ENCODE results near the gene CLEC4E. TPM values are rescaled to one million over a fixed set of nuclear protein-coding genes. Genes with fewer than 3 reads are reported as not detected.
"Not testable (repeated sequence)": the region's sequence is repeated elsewhere in the genome, so short reads cannot be mapped to it uniquely, and the experiment has no call there.

Gene CLEC4E, protein sequence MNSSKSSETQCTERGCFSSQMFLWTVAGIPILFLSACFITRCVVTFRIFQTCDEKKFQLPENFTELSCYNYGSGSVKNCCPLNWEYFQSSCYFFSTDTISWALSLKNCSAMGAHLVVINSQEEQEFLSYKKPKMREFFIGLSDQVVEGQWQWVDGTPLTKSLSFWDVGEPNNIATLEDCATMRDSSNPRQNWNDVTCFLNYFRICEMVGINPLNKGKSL
- not detected for polyA plus RNA-seq (2013, experiment 1 of 2)
- not detected for polyA plus RNA-seq (2013, experiment 2 of 2)

DNA sequence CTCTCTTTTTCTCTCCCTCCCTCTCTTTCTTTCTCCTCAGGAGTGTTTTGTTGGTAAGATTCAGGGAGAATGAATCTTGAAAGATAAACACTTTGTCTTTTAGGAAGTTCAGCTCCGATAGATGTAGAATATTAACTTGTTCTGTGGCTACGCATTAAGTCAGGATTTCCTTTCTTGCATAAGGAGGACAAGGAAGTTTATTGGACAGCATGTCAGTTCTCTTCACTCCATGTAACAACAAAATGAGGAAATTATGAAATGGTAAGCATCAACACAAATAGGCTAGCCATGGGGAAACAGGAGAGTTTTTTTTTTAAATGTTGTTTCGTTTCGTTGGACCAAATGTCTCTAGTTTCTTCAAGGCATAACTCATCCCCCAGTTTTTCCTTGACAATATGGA lies at the start of gene CLEC4E:
Gene CLEC4E (minus strand): TSS at position 75 of the 400 bp plus-strand sequence. CDS start 108 bp downstream, outside the sequence.
- not testable (repeated sequence) for H2BK15ac ChIP-seq (ENCODE audit: low read depth, poor library complexity, severe bottlenecking); H3K4ac ChIP-seq (ENCODE audit: low read depth in 1 of 2, low read length in 2 of 2); H3K18ac ChIP-seq (ENCODE audit: low read depth in 1 of 2, low read length in 2 of 2); H2BK120ac ChIP-seq (ENCODE audit: low read depth, low read length); H3K36me3 ChIP-seq (ENCODE audit: control insufficient read depth in 1 of 2, insufficient read depth in 2 of 2, low read depth in 1 of 2, low read length in 2 of 2); H3K4me1 ChIP-seq (ENCODE audit: control insufficient read depth, insufficient read depth, low read depth, low read length); H3K9ac ChIP-seq (ENCODE audit: low read length); H2BK12ac ChIP-seq (ENCODE audit: low read length in 2 of 2); H3K4me2 ChIP-seq (ENCODE audit: low read length, poor library complexity, severe bottlenecking); H3K79me1 ChIP-seq (replicated peaks; ENCODE audit: low read length, poor library complexity, severe bottlenecking); H2AFZ ChIP-seq (ENCODE audit: low read depth, low read length); H4K91ac ChIP-seq (ENCODE audit: low read length); H3K23ac ChIP-seq (ENCODE audit: low read length in 2 of 2); DNase-seq; H3K14ac ChIP-seq (ENCODE audit: low read length in 2 of 2); H3K4me3 ChIP-seq (ENCODE audit: insufficient read depth in 1 of 2, low read depth in 1 of 2, low read length in 2 of 2); H3K9me3 ChIP-seq (ENCODE audit: control insufficient read depth, low read length); H2BK5ac ChIP-seq (ENCODE audit: low read depth, low read length, poor library complexity, severe bottlenecking); H4K8ac ChIP-seq (ENCODE audit: low read length)
- WGBS, result 95% methylated on average over 2 of the region's 4 CpGs
- H3K27ac ChIP-seq (ENCODE audit: low read length, poor library complexity, severe bottlenecking), result peak within 1 kb of the TSS; percentile 64
- H3K27me3 ChIP-seq (ENCODE audit: control insufficient read depth in 1 of 2, insufficient read depth in 1 of 2, low read length in 2 of 2), result peaks cover 0 to 30% of the 10 kb centered on the region in 2 experiments
- H2AK5ac ChIP-seq (ENCODE audit: low read length, severe bottlenecking), result peak within 1 kb of the TSS; percentile 69

DNA sequence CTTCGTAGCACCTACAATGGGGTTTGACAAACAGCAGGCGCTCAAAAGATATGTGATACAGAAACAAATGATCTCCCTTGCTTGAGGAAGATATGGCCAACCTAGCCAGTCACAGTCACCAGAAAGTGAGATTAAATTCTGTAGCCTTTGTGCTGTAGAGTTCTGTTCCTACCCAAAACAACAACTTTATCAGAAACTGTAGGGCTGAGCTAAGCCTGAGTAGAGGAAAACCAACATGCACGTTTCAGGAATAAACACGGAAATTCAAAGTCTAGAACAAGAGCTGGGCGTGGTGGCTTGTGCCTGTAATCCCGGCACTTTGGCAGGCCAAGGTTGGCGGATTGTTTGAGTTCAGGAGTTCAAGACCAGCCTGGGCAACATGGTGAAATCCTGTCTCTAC lies 49.0 kb upstream of the CLEC4E start:
- Histone ChIP-seq H2AK5ac (ENCODE audit: low read length, severe bottlenecking) (no peak overlapping the region), H2BK12ac (ENCODE audit: low read length in 2 of 2) (no peak overlapping the region), H3K4me3 (ENCODE audit: insufficient read depth in 1 of 2, low read depth in 1 of 2, low read length in 2 of 2) (no peak overlapping the region), H2AFZ (ENCODE audit: low read depth, low read length) (no peak overlapping the region), H3K14ac (ENCODE audit: low read length in 2 of 2) (no peak overlapping the region), H3K18ac (ENCODE audit: low read depth in 1 of 2, low read length in 2 of 2) (no peak overlapping the region), H3K9me3 (ENCODE audit: control insufficient read depth, low read length) (no peaks in the 10 kb centered on the region), H3K27ac (ENCODE audit: low read length, poor library complexity, severe bottlenecking) (no peak overlapping the region), H2BK5ac (ENCODE audit: low read depth, low read length, poor library complexity, severe bottlenecking) (no peak overlapping the region), H3K23ac (ENCODE audit: low read length in 2 of 2) (no peak overlapping the region), H2BK120ac (ENCODE audit: low read depth, low read length) (no peak overlapping the region), H3K27me3 (ENCODE audit: control insufficient read depth in 1 of 2, insufficient read depth in 1 of 2, low read length in 2 of 2) (peaks cover 0 to 3% of the 10 kb centered on the region in 2 experiments), H3K4me1 (ENCODE audit: control insufficient read depth, insufficient read depth, low read depth, low read length) (no peaks in the 10 kb centered on the region), H3K4me2 (ENCODE audit: low read length, poor library complexity, severe bottlenecking) (no peak overlapping the region), H3K9ac (ENCODE audit: low read length) (no peak overlapping the region), H3K36me3 (ENCODE audit: control insufficient read depth in 1 of 2, insufficient read depth in 2 of 2, low read depth in 1 of 2, low read length in 2 of 2) (no peaks in the 10 kb centered on the region), H3K79me1 (replicated peaks; ENCODE audit: low read length, poor library complexity, severe bottlenecking) (no peaks in the 10 kb centered on the region), H2BK15ac (ENCODE audit: low read depth, poor library complexity, severe bottlenecking) (no peak overlapping the region), H3K4ac (ENCODE audit: low read depth in 1 of 2, low read length in 2 of 2) (no peak overlapping the region), H4K91ac (ENCODE audit: low read length) (no peak overlapping the region), H4K8ac (ENCODE audit: low read length) (no peak overlapping the region)
- DNase-seq, result no peak
- 92% methylated on average over 7 of the region's 7 CpGs for WGBS

DNA sequence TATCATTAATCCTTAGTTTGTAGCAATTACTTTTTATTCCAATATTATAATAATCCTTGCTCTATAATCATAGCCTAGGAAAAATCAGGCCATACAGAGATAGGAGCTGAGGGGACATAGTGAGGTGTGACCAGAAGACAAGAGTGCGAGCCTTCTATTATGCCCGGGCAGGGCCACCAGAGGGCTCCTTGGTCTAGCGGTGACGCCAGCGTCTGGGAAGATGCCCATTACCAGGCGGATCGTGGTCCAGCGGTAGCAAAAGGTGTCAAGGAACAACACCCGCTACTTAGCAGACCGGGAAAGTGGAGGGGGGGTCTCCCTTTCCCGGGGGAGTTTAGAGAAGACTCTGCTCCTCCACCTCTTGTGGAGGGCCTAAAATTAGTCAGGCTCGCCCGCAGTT lies 43.8 kb upstream of the CLEC4E start:
- H3K27ac ChIP-seq (ENCODE audit: low read length, poor library complexity, severe bottlenecking); H3K4ac ChIP-seq (ENCODE audit: low read depth in 1 of 2, low read length in 2 of 2); H2BK15ac ChIP-seq (ENCODE audit: low read depth, poor library complexity, severe bottlenecking); H3K14ac ChIP-seq (ENCODE audit: low read length in 2 of 2); H4K91ac ChIP-seq (ENCODE audit: low read length); H2BK5ac ChIP-seq (ENCODE audit: low read depth, low read length, poor library complexity, severe bottlenecking); H3K9ac ChIP-seq (ENCODE audit: low read length); H3K27me3 ChIP-seq (ENCODE audit: control insufficient read depth in 1 of 2, insufficient read depth in 1 of 2, low read length in 2 of 2); H2BK120ac ChIP-seq (ENCODE audit: low read depth, low read length); H3K9me3 ChIP-seq (ENCODE audit: control insufficient read depth, low read length); H3K23ac ChIP-seq (ENCODE audit: low read length in 2 of 2); H2AFZ ChIP-seq (ENCODE audit: low read depth, low read length); H2BK12ac ChIP-seq (ENCODE audit: low read length in 2 of 2); H3K4me2 ChIP-seq (ENCODE audit: low read length, poor library complexity, severe bottlenecking); H3K18ac ChIP-seq (ENCODE audit: low read depth in 1 of 2, low read length in 2 of 2); H3K79me1 ChIP-seq (replicated peaks; ENCODE audit: low read length, poor library complexity, severe bottlenecking); DNase-seq; H3K36me3 ChIP-seq (ENCODE audit: control insufficient read depth in 1 of 2, insufficient read depth in 2 of 2, low read depth in 1 of 2, low read length in 2 of 2); H4K8ac ChIP-seq (ENCODE audit: low read length); H2AK5ac ChIP-seq (ENCODE audit: low read length, severe bottlenecking); H3K4me3 ChIP-seq (ENCODE audit: insufficient read depth in 1 of 2, low read depth in 1 of 2, low read length in 2 of 2); H3K4me1 ChIP-seq (ENCODE audit: control insufficient read depth, insufficient read depth, low read depth, low read length): not testable (repeated sequence)
- WGBS, result 89% methylated on average over 13 of the region's 13 CpGs

DNA sequence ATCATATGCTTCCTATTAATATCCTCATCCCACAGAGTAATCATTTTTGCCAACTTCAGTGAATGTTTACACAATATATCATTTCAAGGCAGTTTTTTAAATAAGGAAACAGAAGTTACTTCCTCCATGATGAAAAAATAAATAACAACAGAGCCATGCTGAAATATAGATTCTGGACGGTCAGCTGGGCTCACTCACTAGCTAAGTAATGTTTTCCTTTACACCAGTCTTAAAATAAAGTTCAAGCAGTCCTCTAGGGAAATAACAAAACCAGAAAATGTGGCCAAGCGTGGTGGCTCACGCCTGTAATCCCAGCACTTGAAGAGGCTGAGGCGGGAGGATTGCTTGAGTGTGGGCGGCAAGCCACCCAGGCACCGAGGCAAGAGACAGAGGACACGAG lies 43.3 kb upstream of the CLEC4E start:
- Histone ChIP-seq H3K4ac (ENCODE audit: low read depth in 1 of 2, low read length in 2 of 2) (no peak overlapping the region), H3K27me3 (ENCODE audit: control insufficient read depth in 1 of 2, insufficient read depth in 1 of 2, low read length in 2 of 2) (no peaks in the 10 kb centered on the region), H3K14ac (ENCODE audit: low read length in 2 of 2) (no peak overlapping the region), H3K79me1 (replicated peaks; ENCODE audit: low read length, poor library complexity, severe bottlenecking) (no peaks in the 10 kb centered on the region), H4K91ac (ENCODE audit: low read length) (no peak overlapping the region), H3K9ac (ENCODE audit: low read length) (peak overlapping the region; percentile 14), H3K4me1 (ENCODE audit: control insufficient read depth, insufficient read depth, low read depth, low read length) (peaks cover 2% of the 10 kb centered on the region), H3K18ac (ENCODE audit: low read depth in 1 of 2, low read length in 2 of 2) (no peak overlapping the region), H3K9me3 (ENCODE audit: control insufficient read depth, low read length) (no peaks in the 10 kb centered on the region), H3K4me3 (ENCODE audit: insufficient read depth in 1 of 2, low read depth in 1 of 2, low read length in 2 of 2) (no peak overlapping the region), H2BK120ac (ENCODE audit: low read depth, low read length) (no peak overlapping the region), H2BK15ac (ENCODE audit: low read depth, poor library complexity, severe bottlenecking) (no peak overlapping the region), H2AFZ (ENCODE audit: low read depth, low read length) (no peak overlapping the region), H2AK5ac (ENCODE audit: low read length, severe bottlenecking) (no peak overlapping the region), H3K23ac (ENCODE audit: low read length in 2 of 2) (no peak overlapping the region), H4K8ac (ENCODE audit: low read length) (no peak overlapping the region), H2BK5ac (ENCODE audit: low read depth, low read length, poor library complexity, severe bottlenecking) (no peak overlapping the region), H3K27ac (ENCODE audit: low read length, poor library complexity, severe bottlenecking) (no peak overlapping the region), H3K36me3 (ENCODE audit: control insufficient read depth in 1 of 2, insufficient read depth in 2 of 2, low read depth in 1 of 2, low read length in 2 of 2) (no peaks in the 10 kb centered on the region), H2BK12ac (ENCODE audit: low read length in 2 of 2) (no peak overlapping the region), H3K4me2 (ENCODE audit: low read length, poor library complexity, severe bottlenecking) (no peak overlapping the region)
- WGBS, result 71% methylated on average over 4 of the region's 7 CpGs
- DNase-seq, result no peak
